Smooth muscle cell (in vitro differentiated cells): ENCODE measurements around the gene BMP7. TPM values are rescaled to one million over a fixed set of nuclear protein-coding genes. Genes with fewer than 3 reads are reported as not detected.

Source experiments
- DNase-seq: peaks from one replicate; lab custom pipeline; 2025; ENCODE audit not compliant: unreplicated experiment; lab: John Stamatoyannopoulos, UW
- H2AFZ ChIP-seq: fragments of 200-600 bp; sonication (generic); 2 replicates; pipeline ENCODE4 v1.6.0; 2016; ENCODE audit warnings: antibody characterized with exemption, low read depth, mild to moderate bottlenecking
- H3F3A ChIP-seq: fragments of 200-600 bp; sonication (generic); 2 replicates; pipeline ENCODE4 v1.6.0; 2017; ENCODE audit warnings: antibody characterized with exemption, low read depth
- H3K27ac ChIP-seq: fragments of 200-600 bp; sonication (generic); 2 replicates; pipeline ENCODE4 v1.5.1; 2016; ENCODE audit warnings: low read depth, mild to moderate bottlenecking
- H3K27me3 ChIP-seq: fragments of 200-600 bp; sonication (generic); 2 replicates; pipeline ENCODE4 v1.6.1; 2016; ENCODE audit warnings: low read depth, mild to moderate bottlenecking
- H3K36me3 ChIP-seq: fragments of 200-600 bp; sonication (generic); 2 replicates; pipeline ENCODE4 v1.5.1; 2016; ENCODE audit warnings: low read depth
- H3K4me1 ChIP-seq: fragments of 200-600 bp; sonication (generic); 2 replicates; pipeline ENCODE4 v1.5.1; 2016; ENCODE audit warnings: low read depth
- H3K4me2 ChIP-seq: fragments of 200-600 bp; sonication (generic); 2 replicates; pipeline ENCODE4 v1.6.0; 2016; ENCODE audit warnings: mild to moderate bottlenecking
- H3K4me3 ChIP-seq: fragments of 200-600 bp; sonication (generic); 2 replicates; pipeline ENCODE4 v1.5.1; 2016; ENCODE audit warnings: mild to moderate bottlenecking
- H3K79me2 ChIP-seq: fragments of 200-600 bp; sonication (generic); 2 replicates; pipeline ENCODE4 v1.6.0; 2016; ENCODE audit warnings: low read depth, mild to moderate bottlenecking
- H3K9ac ChIP-seq: fragments of 200-600 bp; sonication (generic); 2 replicates; pipeline ENCODE4 v1.6.0; 2016; ENCODE audit warnings: low read depth
- H3K9me3 ChIP-seq: fragments of 200-600 bp; sonication (generic); replicated peaks from 2 replicates; pipeline ENCODE4 v1.5.1; 2016; ENCODE audit warnings: low read depth
- H4K20me1 ChIP-seq: fragments of 200-600 bp; sonication (generic); 2 replicates; pipeline ENCODE4 v1.6.0; 2016; ENCODE audit warnings: low read depth
- WGBS: methylation state at CpG from one replicate; pipeline ENCODE4 v1.1.7; 2016; ENCODE audit warnings: low lambda C conversion rate; 5-methylcytosine and 5-hydroxymethylcytosine counted together
- polyA plus RNA-seq: library from polyadenylated mRNA; unstranded; fragments of >200 nt; fragmentation: Nextera tagmentation; extraction: Ambion mirVana; gene quantifications from 2 replicates; pipeline ENCODE4 v1.2.1, GENCODE V29; 2016
- total RNA-seq: library from RNA; depleted of rRNA; stranded (reverse); fragments of >200 nt; gene quantifications from 2 replicates; pipeline ENCODE4 v1.2.3, GENCODE V29; 2014
- TF ChIP-seq, protein P1 (sequence below): fragments of 200-600 bp; sonication (generic); IDR thresholded peaks from 2 replicates; pipeline ENCODE4 v1.5.1; 2017; ENCODE audit warnings: borderline replicate concordance, mild to moderate bottlenecking, antibody characterized with exemption; ENCODE audit not compliant: insufficient read depth, poor library complexity, severe bottlenecking

The BMP7 gene
- total and polyA plus RNA-seq, 2 experiments from 2014 or later, result 18.1 to 28.3 TPM

DNA sequence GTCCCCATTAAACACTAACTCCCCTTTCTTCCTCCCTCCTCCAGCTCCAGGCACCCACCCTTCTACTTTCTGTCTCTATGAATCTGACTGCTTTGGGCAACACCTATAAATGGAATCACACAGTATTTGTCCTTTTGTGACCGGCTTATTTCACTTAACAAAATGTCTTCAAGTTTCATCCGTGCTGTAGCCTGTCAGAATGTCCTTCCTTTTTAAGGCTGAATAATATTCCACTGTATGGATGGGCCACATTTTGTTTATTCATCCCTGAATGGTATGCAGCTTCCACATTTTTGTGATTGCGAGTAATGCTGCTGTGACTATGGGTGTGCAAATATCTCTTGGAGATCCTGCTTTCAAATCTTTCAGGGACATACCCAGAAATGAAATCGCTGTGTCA is 28.4 kb downstream of the BMP7 start:
- Histone ChIP-seq H3F3A (peaks cover 12% of the 10 kb centered on the region), H2AFZ (no peak overlapping the region), H3K4me2 (no peak overlapping the region), H3K27me3 (no peaks in the 10 kb centered on the region), H3K9me3 (no peaks in the 10 kb centered on the region), H3K4me1 (no peaks in the 10 kb centered on the region), H3K4me3 (no peak overlapping the region), H3K79me2 (peaks cover 49% of the 10 kb centered on the region), H4K20me1 (no peaks in the 10 kb centered on the region), H3K27ac (no peak overlapping the region), H3K36me3 (no peaks in the 10 kb centered on the region), H3K9ac (no peak overlapping the region)
- WGBS, result 98% methylated on average over 4 of the region's 4 CpGs
- TF ChIP-seq, protein P1, sequence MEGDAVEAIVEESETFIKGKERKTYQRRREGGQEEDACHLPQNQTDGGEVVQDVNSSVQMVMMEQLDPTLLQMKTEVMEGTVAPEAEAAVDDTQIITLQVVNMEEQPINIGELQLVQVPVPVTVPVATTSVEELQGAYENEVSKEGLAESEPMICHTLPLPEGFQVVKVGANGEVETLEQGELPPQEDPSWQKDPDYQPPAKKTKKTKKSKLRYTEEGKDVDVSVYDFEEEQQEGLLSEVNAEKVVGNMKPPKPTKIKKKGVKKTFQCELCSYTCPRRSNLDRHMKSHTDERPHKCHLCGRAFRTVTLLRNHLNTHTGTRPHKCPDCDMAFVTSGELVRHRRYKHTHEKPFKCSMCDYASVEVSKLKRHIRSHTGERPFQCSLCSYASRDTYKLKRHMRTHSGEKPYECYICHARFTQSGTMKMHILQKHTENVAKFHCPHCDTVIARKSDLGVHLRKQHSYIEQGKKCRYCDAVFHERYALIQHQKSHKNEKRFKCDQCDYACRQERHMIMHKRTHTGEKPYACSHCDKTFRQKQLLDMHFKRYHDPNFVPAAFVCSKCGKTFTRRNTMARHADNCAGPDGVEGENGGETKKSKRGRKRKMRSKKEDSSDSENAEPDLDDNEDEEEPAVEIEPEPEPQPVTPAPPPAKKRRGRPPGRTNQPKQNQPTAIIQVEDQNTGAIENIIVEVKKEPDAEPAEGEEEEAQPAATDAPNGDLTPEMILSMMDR, result no peak
- DNase-seq, result no peak

DNA sequence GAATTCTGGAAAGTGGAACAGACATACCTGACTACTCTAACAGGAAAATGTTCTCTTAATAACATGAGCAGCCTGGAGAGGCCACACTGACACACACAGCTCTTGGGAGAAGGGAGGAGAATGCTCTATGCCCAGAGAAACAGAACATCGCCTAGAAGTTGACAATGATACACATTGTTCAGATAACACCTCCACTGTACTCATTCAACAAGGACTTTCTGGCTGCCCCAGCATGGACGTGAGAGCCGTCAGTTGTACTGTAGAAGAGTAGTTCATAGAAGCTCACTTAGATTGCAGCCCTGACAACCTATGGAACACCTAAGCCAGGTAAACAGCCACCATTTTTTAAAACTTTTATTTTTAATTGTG is 28.9 kb downstream of the BMP7 start:
- peak overlapping the region; percentile 20 for H3K4me2 ChIP-seq
- H3K27ac ChIP-seq, result peak overlapping the region; percentile 76
- no peaks in the 10 kb centered on the region for H3K27me3 ChIP-seq
- WGBS, result 70% methylated on average over 3 of the region's 3 CpGs
- H3K9ac ChIP-seq, result no peak overlapping the region
- TF ChIP-seq, protein P1, result no peak
- no peak for DNase-seq
- no peaks in the 10 kb centered on the region for H3K36me3 ChIP-seq
- no peak overlapping the region for H2AFZ ChIP-seq
- H3K9me3 ChIP-seq, result no peaks in the 10 kb centered on the region
- no peaks in the 10 kb centered on the region for H4K20me1 ChIP-seq
- H3F3A ChIP-seq, result peaks cover 12% of the 10 kb centered on the region
- no peaks in the 10 kb centered on the region for H3K4me1 ChIP-seq
- H3K79me2 ChIP-seq, result peaks cover 48% of the 10 kb centered on the region
- H3K4me3 ChIP-seq, result no peak overlapping the region

DNA sequence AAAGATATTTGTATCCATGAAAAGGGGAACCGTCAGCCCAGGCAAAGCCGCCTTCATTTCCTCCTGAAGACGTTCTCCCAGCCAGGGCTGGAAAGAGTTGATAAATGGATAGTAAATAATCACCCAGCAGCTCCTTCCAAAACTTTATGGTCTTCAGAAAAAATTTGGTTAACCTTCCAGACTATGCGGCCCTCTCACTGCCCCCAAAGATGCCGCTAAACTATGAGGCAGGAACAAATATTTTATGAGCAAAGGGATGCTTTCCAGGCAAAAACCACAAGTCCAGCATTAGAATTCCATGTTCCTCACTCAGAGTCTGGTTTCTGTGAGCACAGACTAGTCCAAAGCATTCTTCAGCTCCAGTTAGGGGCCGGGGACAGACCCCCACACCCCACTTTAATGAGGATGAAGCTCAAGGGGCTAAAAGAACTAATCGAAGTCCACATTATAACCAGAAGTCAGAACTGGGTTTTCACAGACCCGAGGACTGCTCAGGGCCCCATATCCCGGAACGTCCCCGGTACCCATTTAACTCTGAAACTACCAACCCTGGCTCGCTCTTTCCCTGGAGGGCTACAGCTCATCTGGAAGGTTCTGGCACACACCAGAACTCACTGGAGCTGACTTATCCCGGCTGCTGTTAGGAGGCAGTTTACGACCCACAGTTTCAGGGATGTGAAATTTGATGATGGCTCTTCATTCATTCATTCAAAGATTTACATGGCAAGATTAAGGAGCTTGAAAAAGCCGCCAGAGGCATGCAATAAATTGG is 29.4 kb downstream of the BMP7 start:
- TF ChIP-seq, protein P1, result no peak
- H3K9me3 ChIP-seq, result no peaks in the 10 kb centered on the region
- no peaks in the 10 kb centered on the region for H4K20me1 ChIP-seq
- H3K4me3 ChIP-seq, result no peak overlapping the region
- H3K4me1 ChIP-seq, result no peaks in the 10 kb centered on the region
- H3K79me2 ChIP-seq, result peaks cover 48% of the 10 kb centered on the region
- H2AFZ ChIP-seq, result no peak overlapping the region
- H3K36me3 ChIP-seq, result no peaks in the 10 kb centered on the region
- H3F3A ChIP-seq, result peaks cover 12% of the 10 kb centered on the region
- WGBS, result 37% methylated on average over 15 of the region's 15 CpGs
- H3K4me2 ChIP-seq, result peak overlapping the region; percentile 20
- no peak for DNase-seq
- no peaks in the 10 kb centered on the region for H3K27me3 ChIP-seq
- no peak overlapping the region for H3K9ac ChIP-seq
- H3K27ac ChIP-seq, result peak overlapping the region; percentile 76
